ENCODE measurements around the gene DCST2.
A peak's percentile ranks its signal among the peaks of the same experiment; 100 is the strongest.

Gene DCST2

GRCh38 chr1:155049651-155050559 lies 16.3 kb upstream of the DCST2 start:
- DNase-seq (ENCODE audit: low spot score): no peak

DNA sequence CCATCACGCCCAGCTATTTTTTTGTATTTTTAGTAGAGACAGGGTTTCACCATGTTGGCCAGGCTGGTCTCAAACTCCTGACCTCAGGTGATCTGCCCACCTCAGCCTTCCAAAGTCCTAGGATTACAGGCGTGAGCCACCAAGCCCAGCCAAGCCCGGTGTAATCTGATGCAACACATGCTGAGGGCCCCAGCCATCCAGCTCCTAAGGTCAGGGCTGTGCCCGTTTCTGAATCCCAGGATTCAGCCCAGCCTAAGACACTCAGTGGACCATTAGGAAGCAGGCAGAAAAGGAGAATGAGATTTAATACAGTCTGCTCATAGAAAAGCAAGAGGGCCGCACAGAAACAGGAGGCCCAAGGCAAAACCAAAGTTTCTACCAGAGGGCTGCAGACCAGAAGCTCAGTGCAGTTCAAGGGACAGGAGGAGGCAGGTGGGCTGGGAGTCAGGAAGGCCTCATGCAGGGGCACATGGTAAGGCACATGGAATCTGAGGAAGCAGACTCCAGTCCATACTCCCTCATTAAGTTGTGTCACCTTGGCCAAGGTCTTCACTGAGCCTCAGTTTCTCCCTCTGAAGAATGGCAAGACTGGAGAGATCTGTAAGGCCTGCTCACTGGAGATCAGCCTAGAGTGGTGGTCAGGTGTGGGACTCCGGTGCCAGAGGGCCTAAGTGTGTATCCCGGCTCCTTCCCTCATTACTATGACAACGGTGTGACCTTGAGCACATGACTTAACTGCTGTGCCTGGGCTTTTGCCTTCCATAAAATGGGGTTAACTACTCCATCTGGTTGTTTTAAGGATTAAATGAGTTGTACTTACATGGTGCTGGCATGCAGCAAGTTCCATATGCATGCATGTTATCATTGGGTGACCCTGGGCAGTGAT lies 15.1 kb upstream of the DCST2 start:
- no peak for DNase-seq (ENCODE audit: low spot score)

DNA sequence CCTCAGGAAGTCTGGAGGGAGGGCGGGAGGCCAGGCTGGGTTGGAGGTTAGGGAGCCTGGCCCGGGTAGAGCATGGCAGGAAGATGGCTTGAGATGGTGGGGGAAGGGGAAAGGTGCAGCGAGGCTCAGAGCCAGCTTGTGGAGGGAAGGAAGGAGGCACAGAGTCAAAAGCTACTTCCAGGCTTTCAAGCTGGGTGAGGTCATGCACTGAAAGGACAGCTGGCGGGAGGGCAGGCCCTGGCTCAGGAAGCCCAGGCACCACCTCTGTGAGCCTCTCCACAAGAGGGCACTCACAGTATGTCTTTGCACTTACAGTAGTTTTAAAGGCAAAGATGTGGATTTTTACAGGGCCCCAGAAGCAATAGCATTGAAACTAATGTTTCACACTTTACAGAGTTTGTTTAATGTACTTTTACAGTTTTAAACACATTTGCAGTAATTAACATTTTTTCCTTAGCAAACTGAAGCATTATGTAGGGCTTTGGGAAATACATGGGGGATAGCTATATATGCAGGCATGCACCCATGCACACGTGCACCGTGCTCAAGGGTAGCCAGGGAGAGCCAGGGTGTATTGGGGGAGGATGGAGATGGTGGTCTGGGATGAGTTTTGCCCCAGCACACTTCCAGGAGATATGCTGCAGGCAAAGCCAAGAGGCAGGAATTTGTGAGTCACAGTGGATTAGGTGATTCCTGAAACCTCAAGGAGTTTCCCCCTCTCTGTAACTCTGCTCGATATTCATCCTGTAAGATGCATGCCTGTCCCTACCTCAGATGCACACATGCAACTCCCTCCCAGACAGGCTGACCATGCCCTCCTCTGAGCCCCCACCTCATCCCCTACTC lies 11.5 kb upstream of the DCST2 start:
- peak; percentile 89 for DNase-seq (ENCODE audit: low spot score)

GRCh38 chr1:155044365-155044764 lies 10.8 kb upstream of the DCST2 start:
- DNase-seq (ENCODE audit: low spot score): no peak

- no peak for DNase-seq (ENCODE audit: low spot score)
These were observed 10.2 kb upstream of the DCST2 start for GRCh38 chr1:155043793-155044192.

- no peak for DNase-seq (ENCODE audit: low spot score)
These were observed 9.7 kb upstream of the DCST2 start for GRCh38 chr1:155043301-155043702.

GRCh38 chr1:155042789-155043188 lies 9.2 kb upstream of the DCST2 start:
- DNase-seq (ENCODE audit: low spot score): no peak

DNA sequence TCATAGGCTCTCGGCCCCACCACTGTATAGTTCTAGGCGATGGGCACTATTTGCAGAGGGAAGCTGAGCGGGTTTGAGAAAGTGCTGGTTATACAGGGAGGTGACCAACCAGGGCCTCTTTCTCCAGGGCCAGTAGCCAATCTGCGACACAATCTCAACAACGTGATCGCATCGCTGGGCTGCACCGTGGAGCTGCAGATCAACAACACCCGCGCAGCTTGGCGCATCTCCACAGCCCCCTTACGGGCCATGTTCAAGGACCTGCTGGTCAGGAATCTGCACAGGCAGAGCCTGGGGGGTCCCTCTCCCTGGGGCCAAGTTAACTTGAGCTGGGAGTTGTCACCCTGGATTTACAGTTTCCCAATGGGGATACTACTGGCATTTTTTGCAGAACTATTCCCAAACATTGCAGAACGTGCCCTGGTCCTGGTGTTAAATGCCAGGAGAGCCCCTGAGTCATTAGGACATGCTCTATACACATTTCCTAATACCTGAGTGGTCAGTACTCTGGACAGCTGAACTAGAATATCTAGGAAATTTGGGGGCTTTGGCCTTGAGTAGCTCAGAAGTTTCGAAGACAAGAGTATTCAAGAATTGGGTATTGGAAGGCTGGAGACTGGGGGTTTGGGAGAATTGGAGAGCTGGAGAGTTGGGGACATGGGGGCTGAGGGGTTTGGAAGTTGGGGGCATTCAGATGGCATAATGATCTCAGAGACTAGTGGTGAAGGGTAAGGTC lies 6.9 kb upstream of the DCST2 start:
- no peak for DNase-seq (ENCODE audit: low spot score)

DNA sequence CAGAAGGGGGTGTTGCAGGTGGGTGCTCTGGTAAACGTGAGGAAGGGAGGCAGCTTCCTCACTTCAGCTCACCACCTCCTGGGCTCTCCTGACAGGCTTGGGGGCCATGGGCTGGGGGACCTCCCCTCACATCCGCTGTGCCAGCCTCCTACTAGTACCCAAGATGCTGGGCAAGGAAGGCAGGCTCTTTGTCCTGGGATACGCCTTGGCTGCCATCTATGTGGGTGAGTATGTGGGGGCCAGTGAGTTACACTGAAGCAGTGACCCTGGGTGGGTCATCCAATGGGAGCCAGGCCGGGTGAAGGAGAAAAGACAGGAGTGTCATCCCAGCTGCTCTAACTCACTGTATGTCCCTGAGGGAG lies 5.7 kb upstream of the DCST2 start:
- no peak for DNase-seq (ENCODE audit: low spot score)

DNA sequence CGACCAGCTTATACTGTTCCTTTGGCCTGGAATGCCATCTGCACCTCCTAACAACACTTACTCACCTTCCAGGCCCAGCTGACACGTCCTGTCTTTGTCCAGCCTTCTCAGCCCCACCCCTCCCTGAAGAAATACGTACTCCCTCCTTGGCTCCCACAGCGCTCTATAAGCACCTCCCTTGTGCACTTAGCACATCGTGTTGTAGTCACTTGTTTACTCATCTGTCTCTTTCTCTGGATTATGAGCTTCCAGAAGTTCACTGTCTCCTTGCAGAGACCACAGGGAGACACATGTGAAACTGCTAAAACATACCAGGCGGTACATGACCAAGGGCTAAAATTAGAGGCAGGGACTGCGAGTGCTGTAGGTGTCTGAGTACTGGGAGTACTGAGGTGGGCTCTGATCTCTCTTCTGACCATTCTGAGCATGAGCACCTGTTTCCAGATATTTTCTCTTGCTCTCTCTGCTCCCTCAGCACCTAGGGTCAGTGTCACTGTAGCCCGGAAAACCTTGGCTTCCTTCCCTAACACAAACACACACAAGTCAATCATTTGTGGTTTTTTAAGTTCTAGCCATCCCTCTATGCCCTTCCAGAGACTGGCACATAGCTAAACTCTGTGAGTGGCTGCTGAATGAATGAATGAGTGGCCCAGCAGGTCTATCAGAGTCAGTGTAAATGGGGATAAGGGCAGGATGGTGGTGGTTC lies 5.2 kb upstream of the DCST2 start:
- DNase-seq (ENCODE audit: low spot score): no peak

DNA sequence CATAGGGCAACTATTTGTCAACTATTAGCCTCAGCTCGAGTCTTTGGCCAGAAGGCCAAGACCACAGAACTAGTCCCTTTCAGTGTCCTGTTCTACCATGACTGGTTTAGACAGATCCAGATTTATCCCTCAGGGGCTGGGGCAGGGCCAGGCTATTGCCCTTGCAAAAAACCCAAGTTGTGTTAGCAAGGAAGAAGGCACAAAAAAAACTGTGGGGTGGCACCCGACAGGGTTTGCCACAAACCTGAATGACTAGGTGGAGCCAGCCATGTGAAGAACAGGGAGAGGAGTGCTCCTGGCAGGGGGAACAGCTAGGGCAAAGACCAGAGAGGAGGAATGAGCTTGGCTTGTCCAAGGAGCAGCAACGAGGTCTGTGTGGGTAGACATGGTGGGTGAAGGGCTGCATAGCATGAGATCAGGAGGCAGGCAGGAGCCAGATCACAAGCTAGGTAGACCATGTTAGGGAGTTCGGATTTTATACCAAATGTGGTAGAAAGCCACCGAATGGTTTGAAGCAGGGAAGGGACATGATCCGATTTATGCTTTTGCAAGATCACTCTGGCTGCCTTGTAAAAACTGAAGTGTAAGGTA lies 4.4 kb upstream of the DCST2 start:
- DNase-seq (ENCODE audit: low spot score): no peak

- DNase-seq (ENCODE audit: low spot score): no peak
These were observed 3.5 kb upstream of the DCST2 start for GRCh38 chr1:155037043-155037442.

DNA sequence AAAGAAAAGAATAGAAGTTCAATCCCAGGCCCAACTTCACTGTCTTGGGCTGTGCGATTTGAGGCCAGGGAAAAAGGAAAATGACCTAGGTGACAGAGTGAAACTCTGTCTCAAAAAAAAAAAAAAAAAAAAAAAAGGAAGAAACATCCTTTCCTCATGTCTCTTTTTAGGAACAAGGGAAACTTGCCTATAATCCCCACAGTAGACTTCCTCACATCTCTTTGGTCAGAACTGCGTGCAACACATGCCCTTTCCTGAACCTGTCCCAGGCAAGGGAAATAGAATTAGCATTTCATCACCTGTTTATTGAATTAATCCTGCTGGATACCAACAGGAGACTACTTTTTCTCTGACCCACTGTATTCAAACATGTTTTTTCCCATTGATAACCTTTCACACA lies 2.4 kb upstream of the DCST2 start:
- no peak for DNase-seq (ENCODE audit: low spot score)

GRCh38 chr1:155034318-155035208 lies 982 bp upstream of the DCST2 start:
- DNase-seq (ENCODE audit: low spot score): no peak

DNA sequence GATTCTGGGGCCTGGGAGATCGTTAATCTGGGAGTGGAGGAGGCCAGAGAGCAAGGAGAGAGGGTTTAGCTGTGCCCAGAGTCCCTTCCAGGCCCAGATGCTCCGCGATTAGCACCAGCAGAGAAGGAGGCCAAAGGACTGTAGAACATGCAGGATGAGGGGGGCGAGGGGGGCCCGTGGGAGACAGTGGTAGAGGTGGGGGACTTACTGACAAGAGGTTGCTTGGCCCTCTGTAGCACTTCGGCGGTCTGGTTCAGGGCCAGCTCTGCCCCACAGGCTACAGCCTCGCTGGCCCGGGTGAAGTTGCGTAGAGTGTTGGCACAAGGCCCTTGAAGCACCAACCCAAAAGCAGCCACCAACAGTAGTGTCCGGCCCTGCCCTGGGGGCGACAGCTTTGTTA lies 695 bp downstream of the DCST2 start:
- DNase-seq (ENCODE audit: low spot score): no peak

GRCh38 chr1:155030899-155031298 lies 2.7 kb downstream of the DCST2 start:
- DNase-seq (ENCODE audit: low spot score): no peak

- no peak for DNase-seq (ENCODE audit: low spot score)
These were observed 3.3 kb downstream of the DCST2 start for GRCh38 chr1:155030243-155030795.

GRCh38 chr1:155029513-155030242 lies 3.9 kb downstream of the DCST2 start:
- no peak for DNase-seq (ENCODE audit: low spot score)
